ENCODE results near the gene STYXL1.

STYXL1 gene

DNA sequence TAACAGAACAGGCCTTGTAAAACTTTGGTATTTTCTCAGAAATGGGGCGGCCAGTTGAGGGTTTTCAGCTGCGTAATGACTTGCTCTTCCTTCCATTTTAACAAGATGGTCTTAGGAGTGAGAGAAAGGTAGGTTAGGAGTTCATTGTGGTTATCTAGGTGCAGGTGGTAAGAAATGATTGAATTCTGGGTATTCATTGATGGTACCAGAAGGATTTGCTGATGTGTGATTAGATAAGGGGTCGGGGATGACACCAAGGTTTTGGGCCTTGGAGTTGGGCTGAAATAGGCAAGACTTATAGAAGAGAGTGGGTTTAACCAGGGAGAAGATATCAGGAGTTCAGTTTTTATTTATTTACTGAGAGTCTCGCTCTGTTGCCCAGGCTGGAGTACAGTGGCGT, 2.7 kb upstream of the STYXL1 start:
- TF ChIP-seq POLR2AphosphoS5 (IDR thresholded peaks at IDR 0.05; ENCODE audit: low read depth, low read length) (no peak), SIN3A (IDR thresholded peaks at IDR 0.05; ENCODE audit: borderline replicate concordance, insufficient read depth, low read length) (no peak), FOXP2 (optimal IDR thresholded peaks at IDR 0.05; ENCODE audit: borderline replicate concordance, extremely low read depth, extremely low read length, insufficient read depth) (no peak)

DNA sequence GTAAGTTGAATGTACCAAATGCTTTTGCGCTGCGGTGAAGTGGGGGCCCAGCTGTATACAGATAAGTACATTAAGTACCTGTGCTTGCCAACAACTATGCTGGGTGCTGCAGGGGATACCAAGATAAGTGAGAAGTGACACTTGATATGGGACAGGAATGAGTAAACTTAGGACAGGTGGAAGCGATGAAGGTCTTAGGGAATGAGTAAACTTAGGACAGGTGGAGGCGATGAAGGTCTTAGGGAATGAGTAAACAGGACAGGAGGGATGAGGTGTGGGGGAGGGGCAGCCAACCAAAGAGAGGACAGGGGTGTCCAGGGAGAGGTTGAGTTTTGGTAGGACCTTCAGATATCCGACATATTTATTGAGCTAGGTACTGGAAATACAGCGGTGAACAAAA, 1.5 kb upstream of the STYXL1 start:
- TF ChIP-seq, protein P1, sequence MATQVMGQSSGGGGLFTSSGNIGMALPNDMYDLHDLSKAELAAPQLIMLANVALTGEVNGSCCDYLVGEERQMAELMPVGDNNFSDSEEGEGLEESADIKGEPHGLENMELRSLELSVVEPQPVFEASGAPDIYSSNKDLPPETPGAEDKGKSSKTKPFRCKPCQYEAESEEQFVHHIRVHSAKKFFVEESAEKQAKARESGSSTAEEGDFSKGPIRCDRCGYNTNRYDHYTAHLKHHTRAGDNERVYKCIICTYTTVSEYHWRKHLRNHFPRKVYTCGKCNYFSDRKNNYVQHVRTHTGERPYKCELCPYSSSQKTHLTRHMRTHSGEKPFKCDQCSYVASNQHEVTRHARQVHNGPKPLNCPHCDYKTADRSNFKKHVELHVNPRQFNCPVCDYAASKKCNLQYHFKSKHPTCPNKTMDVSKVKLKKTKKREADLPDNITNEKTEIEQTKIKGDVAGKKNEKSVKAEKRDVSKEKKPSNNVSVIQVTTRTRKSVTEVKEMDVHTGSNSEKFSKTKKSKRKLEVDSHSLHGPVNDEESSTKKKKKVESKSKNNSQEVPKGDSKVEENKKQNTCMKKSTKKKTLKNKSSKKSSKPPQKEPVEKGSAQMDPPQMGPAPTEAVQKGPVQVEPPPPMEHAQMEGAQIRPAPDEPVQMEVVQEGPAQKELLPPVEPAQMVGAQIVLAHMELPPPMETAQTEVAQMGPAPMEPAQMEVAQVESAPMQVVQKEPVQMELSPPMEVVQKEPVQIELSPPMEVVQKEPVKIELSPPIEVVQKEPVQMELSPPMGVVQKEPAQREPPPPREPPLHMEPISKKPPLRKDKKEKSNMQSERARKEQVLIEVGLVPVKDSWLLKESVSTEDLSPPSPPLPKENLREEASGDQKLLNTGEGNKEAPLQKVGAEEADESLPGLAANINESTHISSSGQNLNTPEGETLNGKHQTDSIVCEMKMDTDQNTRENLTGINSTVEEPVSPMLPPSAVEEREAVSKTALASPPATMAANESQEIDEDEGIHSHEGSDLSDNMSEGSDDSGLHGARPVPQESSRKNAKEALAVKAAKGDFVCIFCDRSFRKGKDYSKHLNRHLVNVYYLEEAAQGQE (IDR thresholded peaks at IDR 0.05; ENCODE audit: insufficient read depth in 1 of 2, low read depth in 2 of 2, low read length in 2 of 2), result no peak
- 0 out of 2 replicates have a peak, but pooled peaks have one; percentile 33 for TF ChIP-seq POLR2AphosphoS5 (IDR thresholded peaks at IDR 0.05; ENCODE audit: low read depth, low read length)

DNA sequence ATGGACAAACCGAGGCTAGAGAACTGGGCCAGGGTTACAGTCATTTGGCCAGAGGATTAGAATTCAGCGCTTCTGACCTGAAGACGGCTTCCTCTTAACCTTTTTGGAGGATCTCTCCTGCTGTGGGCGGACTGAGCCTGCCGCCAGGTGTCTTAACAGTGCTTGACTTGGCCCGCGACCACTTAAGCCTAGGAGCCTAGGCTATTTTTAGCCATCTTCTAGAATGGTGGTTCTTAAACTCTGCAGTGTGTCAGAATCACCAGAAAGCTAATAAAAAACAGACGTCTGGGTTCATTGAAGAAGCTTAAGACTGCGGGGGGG, 828 bp upstream of the STYXL1 start:
- TF ChIP-seq TAF1 (IDR thresholded peaks at IDR 0.05; ENCODE audit: borderline replicate concordance, insufficient read depth, low read length), result peak; percentile 15; the same call in 1 of the 2 replicates
- TF ChIP-seq SIN3A (IDR thresholded peaks at IDR 0.05; ENCODE audit: borderline replicate concordance, insufficient read depth, low read length), result no peak
- TF ChIP-seq FOXP2 (optimal IDR thresholded peaks at IDR 0.05; ENCODE audit: borderline replicate concordance, extremely low read depth, extremely low read length, insufficient read depth), result no peak
- TF ChIP-seq POLR2AphosphoS5 (IDR thresholded peaks at IDR 0.05; ENCODE audit: low read depth, low read length), result no peak

DNA sequence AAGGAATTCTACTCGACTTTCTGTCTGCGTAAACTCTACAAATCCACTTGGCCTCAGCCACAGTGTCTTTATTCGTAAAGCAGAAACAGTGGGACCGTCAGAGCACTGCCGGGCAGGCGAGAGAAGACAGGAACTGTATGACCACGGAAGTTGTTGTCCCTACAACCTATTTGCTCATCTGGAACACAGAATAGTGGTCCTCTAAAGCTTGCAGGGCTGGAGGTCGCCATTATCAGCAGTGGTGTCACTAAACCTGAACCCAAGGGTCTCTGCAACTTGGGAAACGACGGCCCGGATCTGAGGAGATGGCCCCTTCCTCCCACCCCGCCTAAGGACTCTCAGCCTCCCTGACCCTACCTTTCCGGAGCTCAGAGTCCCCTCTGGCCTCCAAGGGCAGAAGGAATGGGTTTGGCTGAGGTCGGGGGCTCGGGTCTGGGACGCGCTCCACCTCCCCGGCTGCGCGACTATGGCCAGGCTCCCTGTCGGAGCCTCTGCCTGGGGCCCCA, 442 bp downstream of the STYXL1 start:
- TF ChIP-seq, protein P1 (IDR thresholded peaks at IDR 0.05; ENCODE audit: insufficient read depth in 1 of 2, low read depth in 2 of 2, low read length in 2 of 2), result no peak
- TF ChIP-seq TAF1 (IDR thresholded peaks at IDR 0.05; ENCODE audit: borderline replicate concordance, insufficient read depth, low read length) (no peak), POLR2AphosphoS5 (IDR thresholded peaks at IDR 0.05; ENCODE audit: low read depth, low read length) (no peak), SIN3A (IDR thresholded peaks at IDR 0.05; ENCODE audit: borderline replicate concordance, insufficient read depth, low read length) (no peak), FOXP2 (optimal IDR thresholded peaks at IDR 0.05; ENCODE audit: borderline replicate concordance, extremely low read depth, extremely low read length, insufficient read depth) (no peak)

DNA sequence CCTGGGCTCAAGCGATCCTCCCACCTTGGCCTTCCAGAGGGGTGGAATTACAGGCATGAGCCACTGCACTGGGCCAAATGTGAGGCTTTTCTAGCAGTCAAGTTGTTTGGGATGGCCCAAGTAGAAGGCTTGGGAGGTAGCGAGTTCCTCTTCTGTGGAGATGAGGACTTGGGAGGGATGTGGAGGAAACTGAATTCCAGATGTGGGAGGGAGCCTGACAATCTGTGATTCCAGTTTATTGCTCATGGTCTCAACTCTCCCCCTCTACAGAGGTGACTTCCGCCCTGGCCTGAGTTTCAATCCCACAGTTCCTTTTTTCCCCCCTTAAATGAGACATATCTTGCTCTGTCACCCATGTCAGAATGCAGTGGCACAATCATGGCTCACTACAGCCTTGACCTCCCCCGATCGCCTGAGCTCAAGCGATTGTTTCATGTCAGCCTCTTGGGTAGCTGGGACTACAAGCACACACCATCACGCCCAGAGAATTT, 3.4 kb downstream of the STYXL1 start:
- no peak for TF ChIP-seq POLR2AphosphoS5 (IDR thresholded peaks at IDR 0.05; ENCODE audit: low read depth, low read length)

DNA sequence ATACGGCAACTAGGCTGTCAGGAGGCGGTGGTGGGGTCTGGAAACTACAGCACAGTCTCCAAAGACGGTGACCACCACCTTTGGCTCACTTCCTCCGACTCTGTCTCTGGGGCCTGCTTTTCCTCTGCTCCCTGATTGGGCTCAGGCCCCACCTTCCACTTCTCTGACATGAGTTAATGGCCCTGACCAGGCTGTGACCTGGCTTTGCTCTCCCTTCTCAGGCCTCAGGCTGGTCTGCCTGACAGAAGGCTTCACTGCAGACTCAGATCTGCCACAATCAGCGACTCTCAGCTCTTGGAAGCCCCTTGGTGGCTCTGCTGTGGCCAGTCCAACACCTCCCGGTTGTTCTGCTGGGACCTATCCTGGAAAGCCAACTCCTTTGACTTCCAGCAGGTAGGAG, 7.7 kb downstream of the STYXL1 start:
- TF ChIP-seq TAF1 (IDR thresholded peaks at IDR 0.05; ENCODE audit: borderline replicate concordance, insufficient read depth, low read length) (no peak), FOXP2 (optimal IDR thresholded peaks at IDR 0.05; ENCODE audit: borderline replicate concordance, extremely low read depth, extremely low read length, insufficient read depth) (no peak), POLR2AphosphoS5 (IDR thresholded peaks at IDR 0.05; ENCODE audit: low read depth, low read length) (no peak), SIN3A (IDR thresholded peaks at IDR 0.05; ENCODE audit: borderline replicate concordance, insufficient read depth, low read length) (no peak)
- TF ChIP-seq, protein P1 (IDR thresholded peaks at IDR 0.05; ENCODE audit: insufficient read depth in 1 of 2, low read depth in 2 of 2, low read length in 2 of 2), result no peak

DNA sequence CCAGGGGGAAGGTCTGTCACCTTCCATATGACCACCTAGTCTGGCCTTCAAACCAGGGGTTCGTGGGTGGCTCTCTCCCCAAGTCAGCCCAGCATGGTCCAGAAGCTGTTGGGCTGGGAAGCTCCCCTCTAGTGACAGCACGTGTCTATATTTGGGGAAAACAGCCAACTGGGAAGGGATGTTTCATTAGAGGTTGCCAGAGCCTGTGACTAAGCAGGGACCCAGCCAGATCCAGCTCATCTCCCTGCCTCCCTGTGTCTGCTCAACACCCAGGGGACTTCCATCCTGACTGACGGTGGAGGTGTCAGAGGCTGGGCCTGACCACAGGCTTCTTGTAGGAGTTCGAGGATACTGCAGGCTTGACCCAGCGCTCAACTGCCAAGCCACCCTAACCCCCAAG, 10.5 kb downstream of the STYXL1 start:
- TF ChIP-seq POLR2AphosphoS5 (IDR thresholded peaks at IDR 0.05; ENCODE audit: low read depth, low read length), result no peak
- no peak for TF ChIP-seq SIN3A (IDR thresholded peaks at IDR 0.05; ENCODE audit: borderline replicate concordance, insufficient read depth, low read length)
- TF ChIP-seq TAF1 (IDR thresholded peaks at IDR 0.05; ENCODE audit: borderline replicate concordance, insufficient read depth, low read length), result no peak
- TF ChIP-seq, protein P1 (IDR thresholded peaks at IDR 0.05; ENCODE audit: insufficient read depth in 1 of 2, low read depth in 2 of 2, low read length in 2 of 2), result no peak
- no peak for TF ChIP-seq FOXP2 (optimal IDR thresholded peaks at IDR 0.05; ENCODE audit: borderline replicate concordance, extremely low read depth, extremely low read length, insufficient read depth)
